ENCODE measurements around the gene CAND2.
"Not testable (repeated sequence)": the region's sequence is repeated elsewhere in the genome, so short reads cannot be mapped to it uniquely, and the experiment has no call there.

CAND2 gene

GRCh38 chr3:12772462-12772861, 24.0 kb upstream of the CAND2 start:
- no peak for FAIRE-seq

- FAIRE-seq = no peak
Observed at GRCh38 chr3:12773030-12773709, 23.3 kb upstream of the CAND2 start.

- FAIRE-seq = no peak
Observed at GRCh38 chr3:12773710-12774086, 22.8 kb upstream of the CAND2 start.

- FAIRE-seq = no peak
Observed at GRCh38 chr3:12774619-12775018, 21.9 kb upstream of the CAND2 start.

GRCh38 chr3:12775226-12775625, 21.3 kb upstream of the CAND2 start:
- no peak for FAIRE-seq

GRCh38 chr3:12775970-12776369, 20.5 kb upstream of the CAND2 start:
- FAIRE-seq = not testable (repeated sequence)

- no peak for FAIRE-seq
Observed at GRCh38 chr3:12777171-12777570, 19.3 kb upstream of the CAND2 start.

- FAIRE-seq = no peak
Observed at GRCh38 chr3:12780751-12781150, 15.7 kb upstream of the CAND2 start.

- no peak for FAIRE-seq
Observed at GRCh38 chr3:12782172-12782815, 14.2 kb upstream of the CAND2 start.

- FAIRE-seq = no peak
Observed at GRCh38 chr3:12785096-12785495, 11.4 kb upstream of the CAND2 start.

GRCh38 chr3:12787346-12787745, 9.1 kb upstream of the CAND2 start:
- peak; percentile 13 for FAIRE-seq

- not testable (repeated sequence) for FAIRE-seq
Observed at GRCh38 chr3:12787967-12788690, 8.4 kb upstream of the CAND2 start.

- no peak for FAIRE-seq
Observed at GRCh38 chr3:12791430-12791829, 5.0 kb upstream of the CAND2 start.

GRCh38 chr3:12793701-12794100, 2.8 kb upstream of the CAND2 start:
- no peak for FAIRE-seq

GRCh38 chr3:12797124-12797891, 828 bp downstream of the CAND2 start:
- FAIRE-seq = no peak

- FAIRE-seq = no peak
Observed at GRCh38 chr3:12797892-12798558, 1.5 kb downstream of the CAND2 start.

- no peak for FAIRE-seq
Observed at GRCh38 chr3:12798559-12799179, 2.2 kb downstream of the CAND2 start.

- FAIRE-seq = no peak
Observed at GRCh38 chr3:12799525-12800440, 3.3 kb downstream of the CAND2 start.

GRCh38 chr3:12803371-12803770, 6.9 kb downstream of the CAND2 start:
- no peak for FAIRE-seq

- no peak for FAIRE-seq
Observed at GRCh38 chr3:12807066-12807465, 10.6 kb downstream of the CAND2 start.
